CD4-positive, alpha-beta T cell (primary cell): ENCODE results near the gene JMJD4. TPM values are rescaled to one million over a fixed set of nuclear protein-coding genes. Genes with fewer than 3 reads are reported as not detected.

ENCODE experiments used
- ATAC-seq: fragments of 200-7000 bp; cut with Tn5 transposase; one replicate; pipeline ENCODE4 v1.10.0; 2022; ENCODE audit warnings: mild to moderate bottlenecking; ENCODE audit not compliant: poor library complexity
- CTCF ChIA-PET: fragments of 350-600 bp; sonication (Branson Sonifier 250); formaldehyde crosslinking; loops from one replicate; lab custom pipeline; 2021; ENCODE audit warnings: antibody characterized with exemption, inconsistent platforms; lab: Charles Lee
- POLR2A ChIA-PET: fragments of 350-600 bp; sonication (Branson Sonifier 250); formaldehyde crosslinking; loops from one replicate; lab custom pipeline; 2021; ENCODE audit warnings: antibody characterized with exemption, inconsistent platforms; lab: Charles Lee
- DNase-seq, 14 experiments: peaks; one replicate each; pipeline ENCODE4 v3.0.0-alpha.2; 2013 to 2020; ENCODE audit warnings: mixed read lengths in 2 of 14
- H3K27ac ChIP-seq, 2 donors: one replicate each; pipeline versions ENCODE4 v1.5.1 to v1.7.0; 2013; ENCODE audit warnings: low read length in 2 of 2, low read depth in 1 of 2, mild to moderate bottlenecking in 1 of 2
- H3K27me3 ChIP-seq, 2 experiments: 1 replicate in 1 of 2; 2 replicates in 1 of 2; pipeline versions ENCODE4 v1.6.1 to v1.7.0; 2013; ENCODE audit warnings: low read length in 2 of 2, control low read depth in 1 of 2, mild to moderate bottlenecking in 1 of 2, moderate library complexity in 1 of 2; ENCODE audit not compliant: insufficient read depth in 2 of 2, control insufficient read depth in 1 of 2
- H3K36me3 ChIP-seq: one replicate; pipeline ENCODE4 v1.6.1; 2013; ENCODE audit warnings: low read length, control low read depth; ENCODE audit not compliant: insufficient read depth
- H3K4me1 ChIP-seq: one replicate; pipeline ENCODE4 v1.6.1; 2013; ENCODE audit warnings: low read length, control low read depth; ENCODE audit not compliant: insufficient read depth
- H3K4me3 ChIP-seq: one replicate; pipeline ENCODE4 v1.5.1; 2013; ENCODE audit warnings: mild to moderate bottlenecking, low read length, moderate library complexity
- H3K9me3 ChIP-seq, 2 experiments: 1 replicate in 1 of 2; 2 replicates in 1 of 2; pipeline versions ENCODE4 v1.6.1 to v1.7.0; 2013; ENCODE audit warnings: low read length in 2 of 2, mild to moderate bottlenecking in 2 of 2, control low read depth in 1 of 2, moderate library complexity in 1 of 2; ENCODE audit not compliant: control insufficient read depth in 1 of 2, insufficient read depth in 1 of 2
- H3K27ac Mint-ChIP-seq: one replicate; pipeline ENCODE4 v1.8.0; 2020; ENCODE audit warnings: mixed read lengths
- H3K27me3 Mint-ChIP-seq: one replicate; pipeline ENCODE4 v1.8.0; 2021; ENCODE audit warnings: mixed read lengths
- H3K36me3 Mint-ChIP-seq: one replicate; pipeline ENCODE4 v1.8.0; 2021; ENCODE audit warnings: low read depth, mixed read lengths
- H3K4me1 Mint-ChIP-seq: one replicate; pipeline ENCODE4 v1.8.0; 2021; ENCODE audit warnings: low read depth, mixed read lengths
- H3K4me3 Mint-ChIP-seq: one replicate; pipeline ENCODE4 v1.8.0; 2020; ENCODE audit warnings: mild to moderate bottlenecking, mixed read lengths
- H3K9me3 Mint-ChIP-seq: one replicate; pipeline ENCODE4 v1.8.0; 2020; ENCODE audit warnings: mixed read lengths
- intact Hi-C, 2 experiments: fragments of 100-400 bp; cut with DNase I in 1 of 2; cut with micrococcal nuclease in 1 of 2; formaldehyde crosslinking; loops; one replicate each; pipeline versions ENCODE4 v1.15.1 to v1.9.0; 2023 to 2025; cut with DNase I, micrococcal nuclease
- total RNA-seq, 174 experiments: library from RNA in 2 of 174; stranded (reverse) in 2 of 174; gene quantifications; one replicate each; pipeline ENCODE4 v1.2.3 and lab custom pipeline; 2021 to 2026
- TF ChIP-seq, protein P1 (sequence below): fragments of 200-600 bp; IDR thresholded peaks from one replicate; pipeline ENCODE4 v1.8.0; 2022; ENCODE audit warnings: antibody characterized with exemption, mild to moderate bottlenecking

Gene JMJD4
- total RNA-seq, 2 experiments from 2014 or later = 11.4 to 11.9 TPM

DNA sequence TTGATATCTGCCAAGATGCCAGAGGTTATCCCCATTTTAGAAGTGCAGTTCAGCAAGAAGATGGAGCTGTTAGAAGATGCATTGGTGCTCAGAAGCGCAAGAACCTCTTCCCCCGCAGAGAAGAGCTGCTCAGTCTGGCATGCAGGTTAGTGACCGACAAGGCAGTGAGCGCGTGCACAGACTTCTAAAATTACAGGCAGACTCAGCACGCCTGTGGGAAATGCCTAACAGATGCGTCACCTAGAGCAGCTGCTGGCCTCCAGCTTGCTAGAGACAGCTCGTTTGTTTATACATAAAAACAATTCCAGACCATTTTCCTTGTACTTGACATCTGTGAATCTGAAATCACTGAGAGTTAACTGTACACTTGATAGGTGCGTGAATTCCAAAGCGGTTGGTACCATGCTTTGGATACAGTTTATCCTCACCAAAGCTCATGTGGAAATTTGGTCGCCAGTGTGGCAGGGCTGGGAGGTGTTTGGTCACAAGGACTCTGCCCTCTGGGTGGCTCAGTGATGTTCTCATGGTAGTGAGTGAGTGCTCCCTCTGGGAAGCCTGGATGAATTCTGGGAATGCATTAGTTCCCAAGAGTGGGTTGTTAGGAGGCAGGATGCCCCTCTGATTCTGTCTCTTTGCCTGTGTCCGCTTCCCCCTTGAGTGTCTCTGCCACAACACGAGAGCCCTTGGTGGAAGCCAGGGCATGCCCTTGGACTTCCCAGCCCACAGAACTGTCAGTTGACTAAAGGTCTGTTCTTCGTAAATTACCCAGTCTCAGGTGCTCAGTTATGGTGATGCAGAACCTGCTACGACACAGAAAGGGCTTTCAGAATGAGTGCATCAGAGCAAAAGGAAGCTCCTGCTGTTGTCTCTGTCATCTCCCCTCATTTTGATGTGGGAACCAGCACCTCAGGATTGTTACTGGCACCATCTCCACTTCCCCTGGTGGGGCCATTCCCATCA is 24.5 kb upstream of the JMJD4 start:
- H3K27me3 Mint-ChIP-seq = no peaks in the 10 kb centered on the region
- peaks cover 57% of the 10 kb centered on the region for H3K4me1 ChIP-seq
- no peaks in the 10 kb centered on the region for H3K9me3 ChIP-seq
- H3K27ac Mint-ChIP-seq = no peak overlapping the region
- H3K4me1 Mint-ChIP-seq = peaks cover 54% of the 10 kb centered on the region
- intact Hi-C loops = loop anchor here in 1 of 2 experiments (5.0 kb wide), 1 partner anchor 277 kb away; no protein-coding TSS in a partner anchor
- H3K9me3 Mint-ChIP-seq = no peaks in the 10 kb centered on the region
- DNase-seq (no peak), ATAC-seq (no peak)
- CTCF ChIA-PET = no interaction called here
- H3K4me3 Mint-ChIP-seq = no peak overlapping the region
- no peak overlapping the region for H3K27ac ChIP-seq
- H3K36me3 Mint-ChIP-seq = peaks cover 61% of the 10 kb centered on the region
- TF ChIP-seq, protein P1, sequence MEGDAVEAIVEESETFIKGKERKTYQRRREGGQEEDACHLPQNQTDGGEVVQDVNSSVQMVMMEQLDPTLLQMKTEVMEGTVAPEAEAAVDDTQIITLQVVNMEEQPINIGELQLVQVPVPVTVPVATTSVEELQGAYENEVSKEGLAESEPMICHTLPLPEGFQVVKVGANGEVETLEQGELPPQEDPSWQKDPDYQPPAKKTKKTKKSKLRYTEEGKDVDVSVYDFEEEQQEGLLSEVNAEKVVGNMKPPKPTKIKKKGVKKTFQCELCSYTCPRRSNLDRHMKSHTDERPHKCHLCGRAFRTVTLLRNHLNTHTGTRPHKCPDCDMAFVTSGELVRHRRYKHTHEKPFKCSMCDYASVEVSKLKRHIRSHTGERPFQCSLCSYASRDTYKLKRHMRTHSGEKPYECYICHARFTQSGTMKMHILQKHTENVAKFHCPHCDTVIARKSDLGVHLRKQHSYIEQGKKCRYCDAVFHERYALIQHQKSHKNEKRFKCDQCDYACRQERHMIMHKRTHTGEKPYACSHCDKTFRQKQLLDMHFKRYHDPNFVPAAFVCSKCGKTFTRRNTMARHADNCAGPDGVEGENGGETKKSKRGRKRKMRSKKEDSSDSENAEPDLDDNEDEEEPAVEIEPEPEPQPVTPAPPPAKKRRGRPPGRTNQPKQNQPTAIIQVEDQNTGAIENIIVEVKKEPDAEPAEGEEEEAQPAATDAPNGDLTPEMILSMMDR = no peak
- POLR2A ChIA-PET = interaction anchor here (0.7 kb wide), 1 partner anchor 188 kb away, joined by 3 read pairs; no protein-coding TSS in a partner anchor
- no peak overlapping the region for H3K4me3 ChIP-seq
- peaks cover 37% of the 10 kb centered on the region for H3K36me3 ChIP-seq
- H3K27me3 ChIP-seq = no peaks in the 10 kb centered on the region

DNA sequence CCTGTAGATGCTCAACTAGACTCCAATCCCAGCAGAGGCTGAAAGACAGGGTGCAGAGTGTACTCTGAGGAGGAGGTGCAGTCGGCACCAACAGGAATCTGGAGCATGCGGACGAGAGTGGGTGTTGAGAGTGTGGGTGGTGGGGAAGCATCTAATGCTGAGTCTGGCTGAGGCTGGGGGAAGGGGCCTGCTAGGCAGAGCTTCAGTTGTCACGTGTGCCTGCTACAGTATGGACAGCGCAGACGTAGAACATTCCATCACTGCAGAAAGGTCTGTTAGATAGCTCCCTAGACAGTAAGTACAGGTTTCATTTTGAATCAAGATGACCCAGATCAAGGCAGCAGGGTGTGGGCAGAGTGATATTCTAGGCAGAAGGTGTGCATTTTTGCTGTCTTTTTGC is 23.3 kb upstream of the JMJD4 start:
- Histone ChIP-seq H3K36me3 (peaks cover 41% of the 10 kb centered on the region), H3K9me3 (no peaks in the 10 kb centered on the region), H3K4me1 (peaks cover 45% of the 10 kb centered on the region), H3K27ac (no peak overlapping the region), H3K4me3 (no peak overlapping the region), H3K27me3 (no peaks in the 10 kb centered on the region)
- DNase-seq = no peak
- H3K27me3 Mint-ChIP-seq = no peaks in the 10 kb centered on the region
- intact Hi-C loops = no loop called here
- H3K27ac Mint-ChIP-seq = no peak overlapping the region
- H3K4me1 Mint-ChIP-seq = peaks cover 49% of the 10 kb centered on the region
- CTCF ChIA-PET = no interaction called here
- ATAC-seq = no peak
- H3K9me3 Mint-ChIP-seq = no peaks in the 10 kb centered on the region
- POLR2A ChIA-PET = interaction anchor here (0.6 to 0.8 kb wide), 2 partner anchors 17 to 29 kb away, joined by 3 to 4 read pairs; no protein-coding TSS in a partner anchor
- H3K4me3 Mint-ChIP-seq = no peak overlapping the region
- peaks cover 66% of the 10 kb centered on the region for H3K36me3 Mint-ChIP-seq
- TF ChIP-seq, protein P1 = no peak

DNA sequence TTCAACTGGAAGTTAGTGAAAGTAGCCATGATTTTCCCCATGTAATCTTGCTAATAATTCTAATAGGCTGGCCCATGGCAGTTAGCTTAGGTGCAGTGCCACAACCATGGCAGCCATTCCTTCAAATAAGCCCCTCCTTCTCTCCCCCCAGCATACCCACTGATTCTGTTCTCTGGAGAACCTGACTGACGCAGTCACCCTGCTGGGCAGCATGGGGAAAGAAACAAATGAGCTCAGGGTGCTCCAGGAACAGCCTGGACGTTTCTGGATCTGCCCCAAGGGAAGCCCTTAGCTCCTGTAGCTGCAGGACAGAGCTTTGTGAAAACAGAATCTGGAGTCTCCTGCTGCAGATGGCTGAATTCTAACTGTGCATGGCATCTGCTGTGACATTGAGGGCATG is 22.7 kb upstream of the JMJD4 start:
- H3K27me3 Mint-ChIP-seq = no peaks in the 10 kb centered on the region
- H3K4me1 ChIP-seq = peaks cover 39% of the 10 kb centered on the region
- TF ChIP-seq, protein P1 = no peak
- no peak overlapping the region for H3K27ac ChIP-seq
- H3K4me1 Mint-ChIP-seq = peaks cover 43% of the 10 kb centered on the region
- POLR2A ChIA-PET = interaction anchor here (0.8 kb wide), 1 partner anchor 29 kb away, joined by 3 read pairs; no protein-coding TSS in a partner anchor
- H3K4me3 Mint-ChIP-seq = no peak overlapping the region
- peaks cover 46% of the 10 kb centered on the region for H3K36me3 ChIP-seq
- no peaks in the 10 kb centered on the region for H3K9me3 Mint-ChIP-seq
- peaks cover 70% of the 10 kb centered on the region for H3K36me3 Mint-ChIP-seq
- no peaks in the 10 kb centered on the region for H3K9me3 ChIP-seq
- no peak for DNase-seq
- no peak overlapping the region for H3K4me3 ChIP-seq
- intact Hi-C loops = no loop called here
- H3K27ac Mint-ChIP-seq = no peak overlapping the region
- CTCF ChIA-PET = no interaction called here
- H3K27me3 ChIP-seq = no peaks in the 10 kb centered on the region
- no peak for ATAC-seq
